Measurements from ENCODE around the gene SPINK2. TPM values are rescaled to one million over a fixed set of nuclear protein-coding genes. Genes with fewer than 3 reads are reported as not detected.

The SPINK2 gene
- total and polyA plus RNA-seq, 2 of the 4 experiments (the other 2 are of a cell fraction): not detected

DNA sequence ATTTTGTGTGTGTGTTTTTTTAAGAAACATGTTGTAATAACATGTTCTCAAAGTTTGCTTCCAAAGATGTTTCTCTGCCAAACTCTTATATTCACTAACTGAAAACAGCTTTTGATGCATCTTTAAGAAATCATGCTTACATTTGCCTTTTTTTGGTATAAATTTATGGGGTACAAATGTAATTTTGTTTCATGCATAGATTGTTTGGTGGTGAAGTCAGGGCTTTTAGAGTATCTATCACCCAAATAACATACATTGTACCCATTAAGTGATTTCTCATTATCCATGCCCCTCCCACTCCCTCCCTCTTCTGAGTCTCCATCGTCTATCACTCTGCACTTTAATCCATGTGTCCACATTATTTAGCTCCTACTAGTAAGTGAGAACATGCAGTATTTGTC lies 30.8 kb downstream of the SPINK2 start:
- Histone ChIP-seq H2BK15ac (ENCODE audit: low read depth, low read length) (no peak overlapping the region), H2BK120ac (ENCODE audit: low read depth, low read length) (no peak overlapping the region), H2AFZ (replicated peaks; ENCODE audit: low read length, poor library complexity) (no peak overlapping the region), H3K4me2 (ENCODE audit: low read depth, low read length) (no peak overlapping the region), H2BK20ac (ENCODE audit: low read depth, low read length) (no peak overlapping the region), H2AK5ac (ENCODE audit: low read depth, low read length) (no peak overlapping the region), H2AK9ac (replicated peaks; ENCODE audit: low read depth, low read length, poor library complexity) (no peak overlapping the region), H3K79me1 (ENCODE audit: low read depth in 1 of 2, low read length in 2 of 2) (no peaks in the 10 kb centered on the region), H2BK5ac (ENCODE audit: low read depth, low read length, poor library complexity, severe bottlenecking) (no peak overlapping the region), H3K9me1 (ENCODE audit: insufficient read depth, low read length) (peaks cover 3% of the 10 kb centered on the region; the same call in 1 of the 2 replicates), H3K27ac (ENCODE audit: insufficient read depth, low read length) (no peak overlapping the region), H3K36me3 (ENCODE audit: control insufficient read depth, insufficient read depth, low read length) (no peaks in the 10 kb centered on the region), H4K8ac (ENCODE audit: low read depth in 2 of 2, low read length in 2 of 2) (no peak overlapping the region), H3K4ac (ENCODE audit: low read depth, low read length) (no peak overlapping the region), H3K23ac (ENCODE audit: low read depth, low read length) (no peak overlapping the region), H3K9me3 (ENCODE audit: control insufficient read depth, insufficient read depth, low read length) (no peaks in the 10 kb centered on the region), H4K5ac (ENCODE audit: low read depth, low read length) (no peak overlapping the region), H3K56ac (ENCODE audit: extremely low read depth, insufficient read depth, low read length) (no peak overlapping the region), H3K18ac (ENCODE audit: low read depth, low read length) (no peak overlapping the region), H3K4me3 (ENCODE audit: insufficient read depth, low read depth, low read length) (no peak overlapping the region), H4K20me1 (ENCODE audit: insufficient read depth, low read length) (no peaks in the 10 kb centered on the region), H3K9ac (ENCODE audit: low read depth, low read length) (no peak overlapping the region), H3K4me1 (ENCODE audit: control insufficient read depth, insufficient read depth, low read length) (peaks cover 7% of the 10 kb centered on the region), H3K14ac (replicated peaks; ENCODE audit: low read depth, low read length) (no peak overlapping the region), H3K27me3 (ENCODE audit: control insufficient read depth, insufficient read depth, low read length) (no peaks in the 10 kb centered on the region; the same call in none of the 2 replicates), H4K91ac (ENCODE audit: insufficient read depth, low read depth, low read length) (no peak overlapping the region)
- TF ChIP-seq MAFK (IDR thresholded peaks at IDR 0.05; ENCODE audit: low read depth, low read length): no peak
- no peak for TF ChIP-seq RFX5 (IDR thresholded peaks at IDR 0.05; ENCODE audit: low read depth, low read length)
- TF ChIP-seq, protein P1, sequence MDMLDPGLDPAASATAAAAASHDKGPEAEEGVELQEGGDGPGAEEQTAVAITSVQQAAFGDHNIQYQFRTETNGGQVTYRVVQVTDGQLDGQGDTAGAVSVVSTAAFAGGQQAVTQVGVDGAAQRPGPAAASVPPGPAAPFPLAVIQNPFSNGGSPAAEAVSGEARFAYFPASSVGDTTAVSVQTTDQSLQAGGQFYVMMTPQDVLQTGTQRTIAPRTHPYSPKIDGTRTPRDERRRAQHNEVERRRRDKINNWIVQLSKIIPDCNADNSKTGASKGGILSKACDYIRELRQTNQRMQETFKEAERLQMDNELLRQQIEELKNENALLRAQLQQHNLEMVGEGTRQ (IDR thresholded peaks at IDR 0.05; ENCODE audit: low read depth, low read length): no peak
- TF ChIP-seq POLR2A (IDR thresholded peaks at IDR 0.05; ENCODE audit: low read depth, low read length): no peak
- TF ChIP-seq MAZ (IDR thresholded peaks at IDR 0.05; ENCODE audit: borderline replicate concordance, low read depth, low read length): no peak
- TF ChIP-seq MXI1 (IDR thresholded peaks at IDR 0.05; ENCODE audit: borderline replicate concordance, low read depth, low read length): no peak
- TF ChIP-seq CEBPB (IDR thresholded peaks at IDR 0.05; ENCODE audit: low read depth, low read length): no peak
- TF ChIP-seq NFE2L2 (IDR thresholded peaks at IDR 0.05; ENCODE audit: low read depth, low read length): no peak
- no peak for TF ChIP-seq FOS (IDR thresholded peaks at IDR 0.05; ENCODE audit: low read depth, low read length)
- no peak for TF ChIP-seq BHLHE40 (IDR thresholded peaks at IDR 0.05; ENCODE audit: low read depth, low read length)
- TF ChIP-seq CHD1 (IDR thresholded peaks at IDR 0.05; ENCODE audit: low read depth, low read length): no peak
- TF ChIP-seq RCOR1 (IDR thresholded peaks at IDR 0.05; ENCODE audit: insufficient replicate concordance, low read length): no peak
- TF ChIP-seq, protein P2, sequence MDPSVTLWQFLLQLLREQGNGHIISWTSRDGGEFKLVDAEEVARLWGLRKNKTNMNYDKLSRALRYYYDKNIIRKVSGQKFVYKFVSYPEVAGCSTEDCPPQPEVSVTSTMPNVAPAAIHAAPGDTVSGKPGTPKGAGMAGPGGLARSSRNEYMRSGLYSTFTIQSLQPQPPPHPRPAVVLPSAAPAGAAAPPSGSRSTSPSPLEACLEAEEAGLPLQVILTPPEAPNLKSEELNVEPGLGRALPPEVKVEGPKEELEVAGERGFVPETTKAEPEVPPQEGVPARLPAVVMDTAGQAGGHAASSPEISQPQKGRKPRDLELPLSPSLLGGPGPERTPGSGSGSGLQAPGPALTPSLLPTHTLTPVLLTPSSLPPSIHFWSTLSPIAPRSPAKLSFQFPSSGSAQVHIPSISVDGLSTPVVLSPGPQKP (IDR thresholded peaks at IDR 0.05; ENCODE audit: borderline replicate concordance, low read depth, low read length): no peak
- no peak for TF ChIP-seq RAD21 (IDR thresholded peaks at IDR 0.05; ENCODE audit: low read length)
- no peak for TF ChIP-seq SMC3 (IDR thresholded peaks at IDR 0.05; ENCODE audit: low read depth, low read length)
- TF ChIP-seq, protein P3, sequence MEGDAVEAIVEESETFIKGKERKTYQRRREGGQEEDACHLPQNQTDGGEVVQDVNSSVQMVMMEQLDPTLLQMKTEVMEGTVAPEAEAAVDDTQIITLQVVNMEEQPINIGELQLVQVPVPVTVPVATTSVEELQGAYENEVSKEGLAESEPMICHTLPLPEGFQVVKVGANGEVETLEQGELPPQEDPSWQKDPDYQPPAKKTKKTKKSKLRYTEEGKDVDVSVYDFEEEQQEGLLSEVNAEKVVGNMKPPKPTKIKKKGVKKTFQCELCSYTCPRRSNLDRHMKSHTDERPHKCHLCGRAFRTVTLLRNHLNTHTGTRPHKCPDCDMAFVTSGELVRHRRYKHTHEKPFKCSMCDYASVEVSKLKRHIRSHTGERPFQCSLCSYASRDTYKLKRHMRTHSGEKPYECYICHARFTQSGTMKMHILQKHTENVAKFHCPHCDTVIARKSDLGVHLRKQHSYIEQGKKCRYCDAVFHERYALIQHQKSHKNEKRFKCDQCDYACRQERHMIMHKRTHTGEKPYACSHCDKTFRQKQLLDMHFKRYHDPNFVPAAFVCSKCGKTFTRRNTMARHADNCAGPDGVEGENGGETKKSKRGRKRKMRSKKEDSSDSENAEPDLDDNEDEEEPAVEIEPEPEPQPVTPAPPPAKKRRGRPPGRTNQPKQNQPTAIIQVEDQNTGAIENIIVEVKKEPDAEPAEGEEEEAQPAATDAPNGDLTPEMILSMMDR (conservative IDR thresholded peaks at IDR 0.05; ENCODE audit: low read depth, low read length): no peak
- intact Hi-C loops (cut with micrococcal nuclease) (no loop called here), dilution Hi-C loops (cut with HindIII; ENCODE audit: low sequenced_read_pairs, unreplicated experiment) (no loop called here), in situ Hi-C loops (cut with MboI; ENCODE audit: low sequenced_read_pairs) (no loop called here)
- CTCF ChIA-PET: no interaction called here
- ATAC-seq (ENCODE audit: low read depth) (no peak), DNase-seq (no peak)
- no TSS peak for BruUV-seq (replicated peaks)
- WGBS, 2 experiments (ENCODE audit: extremely low coverage in 2 of 2, insufficient read length in 1 of 2): no CpG with 5 or more reads among the region's 1 CpG
- POLR2A ChIA-PET (ENCODE audit: unreplicated experiment): no interaction called here
